Loucy (cell line): ENCODE results near the gene LAPTM4A.

Experiments
- EZH2phosphoT487 ChIP-seq: fragments of 200-600 bp; IDR thresholded peaks from 2 replicates; pipeline ENCODE4 v1.6.1; 2018; ENCODE audit warnings: antibody characterized with exemption, mild to moderate bottlenecking, moderate library complexity, borderline replicate concordance
- TF ChIP-seq, protein P1 (sequence below): fragments of 200-600 bp; sonication (generic); conservative IDR thresholded peaks from 2 replicates; pipeline ENCODE4 v1.5.1; 2014; ENCODE audit warnings: mild to moderate bottlenecking, antibody characterized with exemption, low read length

DNA sequence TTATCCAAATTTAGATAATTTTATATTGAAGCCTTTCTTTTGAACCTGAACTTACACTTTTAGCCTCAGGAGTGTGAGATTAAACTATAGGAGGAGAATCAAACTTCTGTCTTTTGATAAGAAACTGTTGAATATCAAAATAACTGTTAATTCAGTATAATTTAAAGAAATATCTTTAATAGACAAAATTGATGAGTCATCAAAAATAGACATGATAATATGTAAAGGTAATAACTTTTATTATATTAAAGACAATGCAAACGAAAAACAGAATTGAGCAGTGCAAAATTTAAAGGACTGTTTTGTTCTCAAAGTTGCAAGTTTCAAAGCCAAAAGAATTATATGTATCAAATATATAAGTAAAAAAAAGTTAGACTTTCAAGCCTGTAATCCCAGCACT, 59.5 kb downstream of the LAPTM4A start:
- TF ChIP-seq, protein P1, sequence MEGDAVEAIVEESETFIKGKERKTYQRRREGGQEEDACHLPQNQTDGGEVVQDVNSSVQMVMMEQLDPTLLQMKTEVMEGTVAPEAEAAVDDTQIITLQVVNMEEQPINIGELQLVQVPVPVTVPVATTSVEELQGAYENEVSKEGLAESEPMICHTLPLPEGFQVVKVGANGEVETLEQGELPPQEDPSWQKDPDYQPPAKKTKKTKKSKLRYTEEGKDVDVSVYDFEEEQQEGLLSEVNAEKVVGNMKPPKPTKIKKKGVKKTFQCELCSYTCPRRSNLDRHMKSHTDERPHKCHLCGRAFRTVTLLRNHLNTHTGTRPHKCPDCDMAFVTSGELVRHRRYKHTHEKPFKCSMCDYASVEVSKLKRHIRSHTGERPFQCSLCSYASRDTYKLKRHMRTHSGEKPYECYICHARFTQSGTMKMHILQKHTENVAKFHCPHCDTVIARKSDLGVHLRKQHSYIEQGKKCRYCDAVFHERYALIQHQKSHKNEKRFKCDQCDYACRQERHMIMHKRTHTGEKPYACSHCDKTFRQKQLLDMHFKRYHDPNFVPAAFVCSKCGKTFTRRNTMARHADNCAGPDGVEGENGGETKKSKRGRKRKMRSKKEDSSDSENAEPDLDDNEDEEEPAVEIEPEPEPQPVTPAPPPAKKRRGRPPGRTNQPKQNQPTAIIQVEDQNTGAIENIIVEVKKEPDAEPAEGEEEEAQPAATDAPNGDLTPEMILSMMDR, result no peak
- no peak for TF ChIP-seq EZH2phosphoT487
